ENCODE data around the gene VTA1. TPM values are rescaled to one million over a fixed set of nuclear protein-coding genes. Genes with fewer than 3 reads are reported as not detected.
"Not testable (repeated sequence)": the region's sequence is repeated elsewhere in the genome, so short reads cannot be mapped to it uniquely, and the experiment has no call there.

VTA1 gene
- total RNA-seq, 1 experiment from 2014 or later: 58.1 TPM

GRCh38 chr6:142185641-142186040 is 38.6 kb downstream of the VTA1 start:
- DNase-seq: no peak
- Histone ChIP-seq H3K36me3 (replicated peaks; ENCODE audit: control insufficient read depth, insufficient read depth, low read length) (no peaks in the 10 kb centered on the region), H3K4me3 (ENCODE audit: insufficient read depth, low read depth, low read length) (no peak overlapping the region), H3K27me3 (ENCODE audit: control insufficient read depth, insufficient read depth, low read length) (no peaks in the 10 kb centered on the region)

- no peaks in the 10 kb centered on the region for H3K36me3 ChIP-seq (replicated peaks; ENCODE audit: control insufficient read depth, insufficient read depth, low read length)
- no peak for DNase-seq
- no peaks in the 10 kb centered on the region for H3K27me3 ChIP-seq (ENCODE audit: control insufficient read depth, insufficient read depth, low read length)
- H3K4me3 ChIP-seq (ENCODE audit: insufficient read depth, low read depth, low read length): no peak overlapping the region
Observed at GRCh38 chr6:142187209-142187608, 40.1 kb downstream of the VTA1 start.

- not testable (repeated sequence) for H3K4me3 ChIP-seq (ENCODE audit: insufficient read depth, low read depth, low read length); H3K27me3 ChIP-seq (ENCODE audit: control insufficient read depth, insufficient read depth, low read length); H3K36me3 ChIP-seq (replicated peaks; ENCODE audit: control insufficient read depth, insufficient read depth, low read length)
- peak; percentile 23 for DNase-seq
Observed at GRCh38 chr6:142188341-142188740, 41.3 kb downstream of the VTA1 start.

GRCh38 chr6:142189057-142189456 is 42.0 kb downstream of the VTA1 start:
- Histone ChIP-seq H3K27me3 (ENCODE audit: control insufficient read depth, insufficient read depth, low read length) (no peaks in the 10 kb centered on the region), H3K36me3 (replicated peaks; ENCODE audit: control insufficient read depth, insufficient read depth, low read length) (no peaks in the 10 kb centered on the region), H3K4me3 (ENCODE audit: insufficient read depth, low read depth, low read length) (no peak overlapping the region)
- no peak for DNase-seq

- Histone ChIP-seq H3K4me3 (ENCODE audit: insufficient read depth, low read depth, low read length) (no peak overlapping the region), H3K36me3 (replicated peaks; ENCODE audit: control insufficient read depth, insufficient read depth, low read length) (no peaks in the 10 kb centered on the region), H3K27me3 (ENCODE audit: control insufficient read depth, insufficient read depth, low read length) (no peaks in the 10 kb centered on the region)
- no peak for DNase-seq
Observed at GRCh38 chr6:142192343-142192742, 45.3 kb downstream of the VTA1 start.

GRCh38 chr6:142193621-142194020 is 46.6 kb downstream of the VTA1 start:
- Histone ChIP-seq H3K27me3 (ENCODE audit: control insufficient read depth, insufficient read depth, low read length) (no peaks in the 10 kb centered on the region), H3K4me3 (ENCODE audit: insufficient read depth, low read depth, low read length) (no peak overlapping the region), H3K36me3 (replicated peaks; ENCODE audit: control insufficient read depth, insufficient read depth, low read length) (no peaks in the 10 kb centered on the region)
- no peak for DNase-seq

- DNase-seq: no peak
- H3K27me3 ChIP-seq (ENCODE audit: control insufficient read depth, insufficient read depth, low read length): no peaks in the 10 kb centered on the region
- H3K4me3 ChIP-seq (ENCODE audit: insufficient read depth, low read depth, low read length): no peak overlapping the region
- H3K36me3 ChIP-seq (replicated peaks; ENCODE audit: control insufficient read depth, insufficient read depth, low read length): no peaks in the 10 kb centered on the region
Observed at GRCh38 chr6:142195862-142196541, 48.9 kb downstream of the VTA1 start.

GRCh38 chr6:142200846-142201628 is 54.0 kb downstream of the VTA1 start:
- Histone ChIP-seq H3K36me3 (replicated peaks; ENCODE audit: control insufficient read depth, insufficient read depth, low read length) (no peaks in the 10 kb centered on the region; the same call in 1 of the 2 replicates), H3K4me3 (ENCODE audit: insufficient read depth, low read depth, low read length) (no peak overlapping the region), H3K27me3 (ENCODE audit: control insufficient read depth, insufficient read depth, low read length) (no peaks in the 10 kb centered on the region)
- DNase-seq: no peak

- H3K36me3 ChIP-seq (replicated peaks; ENCODE audit: control insufficient read depth, insufficient read depth, low read length): no peaks in the 10 kb centered on the region; the same call in 1 of the 2 replicates
- H3K4me3 ChIP-seq (ENCODE audit: insufficient read depth, low read depth, low read length): no peak overlapping the region
- DNase-seq: peak; percentile 57
- H3K27me3 ChIP-seq (ENCODE audit: control insufficient read depth, insufficient read depth, low read length): no peaks in the 10 kb centered on the region
Observed at GRCh38 chr6:142207265-142207877, 60.3 kb downstream of the VTA1 start.

- no peak overlapping the region for H3K4me3 ChIP-seq (ENCODE audit: insufficient read depth, low read depth, low read length)
- DNase-seq: no peak
- H3K36me3 ChIP-seq (replicated peaks; ENCODE audit: control insufficient read depth, insufficient read depth, low read length): peaks cover 6% of the 10 kb centered on the region
Observed at GRCh38 chr6:142210606-142211005, 63.5 kb downstream of the VTA1 start.

GRCh38 chr6:142213402-142213801 is 66.3 kb downstream of the VTA1 start:
- no peaks in the 10 kb centered on the region for H3K27me3 ChIP-seq (ENCODE audit: control insufficient read depth, insufficient read depth, low read length)
- H3K36me3 ChIP-seq (replicated peaks; ENCODE audit: control insufficient read depth, insufficient read depth, low read length): peaks cover 6% of the 10 kb centered on the region
- no peak overlapping the region for H3K4me3 ChIP-seq (ENCODE audit: insufficient read depth, low read depth, low read length)
- no peak for DNase-seq

More at GRCh38 chr6:142210606-142211005, 63.5 kb downstream of the VTA1 start:
- H3K27me3 ChIP-seq (ENCODE audit: control insufficient read depth, insufficient read depth, low read length): no peaks in the 10 kb centered on the region

- no peak for DNase-seq
- Histone ChIP-seq H3K36me3 (replicated peaks; ENCODE audit: control insufficient read depth, insufficient read depth, low read length) (peaks cover 5% of the 10 kb centered on the region), H3K27me3 (ENCODE audit: control insufficient read depth, insufficient read depth, low read length) (no peaks in the 10 kb centered on the region), H3K4me3 (ENCODE audit: insufficient read depth, low read depth, low read length) (no peak overlapping the region)
Observed at GRCh38 chr6:142218446-142218845, 71.4 kb downstream of the VTA1 start.

- H3K4me3 ChIP-seq (ENCODE audit: insufficient read depth, low read depth, low read length): no peak overlapping the region
- no peak for DNase-seq
- H3K27me3 ChIP-seq (ENCODE audit: control insufficient read depth, insufficient read depth, low read length): no peaks in the 10 kb centered on the region
- peaks cover 2% of the 10 kb centered on the region for H3K36me3 ChIP-seq (replicated peaks; ENCODE audit: control insufficient read depth, insufficient read depth, low read length)
Observed at GRCh38 chr6:142222022-142222421, 75.0 kb downstream of the VTA1 start.

- Histone ChIP-seq H3K4me3 (ENCODE audit: insufficient read depth, low read depth, low read length) (no peak overlapping the region), H3K36me3 (replicated peaks; ENCODE audit: control insufficient read depth, insufficient read depth, low read length) (no peaks in the 10 kb centered on the region), H3K27me3 (ENCODE audit: control insufficient read depth, insufficient read depth, low read length) (no peaks in the 10 kb centered on the region)
- no peak for DNase-seq
Observed at GRCh38 chr6:142223938-142224337, 76.9 kb downstream of the VTA1 start.

- Histone ChIP-seq H3K4me3 (ENCODE audit: insufficient read depth, low read depth, low read length) (no peak overlapping the region), H3K27me3 (ENCODE audit: control insufficient read depth, insufficient read depth, low read length) (no peaks in the 10 kb centered on the region)
Observed at GRCh38 chr6:142225115-142225514, 78.1 kb downstream of the VTA1 start.

More at GRCh38 chr6:142225115-142225514, 78.1 kb downstream of the VTA1 start:
- no peak for DNase-seq
- no peaks in the 10 kb centered on the region for H3K36me3 ChIP-seq (replicated peaks; ENCODE audit: control insufficient read depth, insufficient read depth, low read length)

Measured in H7 (cell line).